GM12891 (cell line): Measurements from ENCODE around the gene ZNF410.
A peak's percentile ranks its signal among the peaks of the same experiment; 100 is the strongest.

Experiments
- DNase-seq: peaks from one replicate; pipeline ENCODE4 v3.0.0; 2011; ENCODE audit warnings: low spot score; ENCODE audit not compliant: insufficient read length
- FAIRE-seq: peaks from 2 replicates; lab custom pipeline; 2011; peaks lifted over from hg19 to GRCh38; lab: Jason Lieb, UNC
- PAX5 ChIP-seq: IDR thresholded peaks from 2 replicates; pipeline ENCODE4 v1.6.1; 2011; ENCODE audit warnings: low read length, moderate library complexity, mild to moderate bottlenecking; ENCODE audit not compliant: insufficient read depth, severe bottlenecking
- POLR2A ChIP-seq: IDR thresholded peaks from 2 replicates; pipeline ENCODE4 v1.6.1; 2011; ENCODE audit warnings: low read depth, low read length, control low read depth
- POLR2AphosphoS5 ChIP-seq: IDR thresholded peaks from 2 replicates; pipeline ENCODE4 v1.6.1; 2011; ENCODE audit warnings: low read depth, low read length, control low read depth
- POU2F2 ChIP-seq: IDR thresholded peaks from 2 replicates; pipeline ENCODE4 v1.6.1; 2011; ENCODE audit warnings: low read depth, mild to moderate bottlenecking, control low read depth, low read length, moderate library complexity
- SPI1 ChIP-seq: IDR thresholded peaks from 2 replicates; pipeline ENCODE4 v1.6.1; 2011; ENCODE audit warnings: low read depth, low read length, control low read depth
- TAF1 ChIP-seq: IDR thresholded peaks from 2 replicates; pipeline ENCODE4 v1.6.1; 2011; ENCODE audit warnings: low read depth, low read length, control low read depth

Gene ZNF410

GRCh38 chr14:73944432-73945158 lies 57.9 kb downstream of the ZNF410 start:
- no peak for DNase-seq
- TF ChIP-seq POU2F2 (no peak), POLR2AphosphoS5 (no peak), PAX5 (no peak), POLR2A (no peak)

GRCh38 chr14:73945159-73945670 lies 58.6 kb downstream of the ZNF410 start:
- no peak for TF ChIP-seq POU2F2
- TF ChIP-seq POLR2A = no peak
- no peak for TF ChIP-seq SPI1
- TF ChIP-seq PAX5 = no peak
- TF ChIP-seq POLR2AphosphoS5 = no peak
- TF ChIP-seq TAF1 = no peak
- no peak for FAIRE-seq
- no peak for DNase-seq

More at GRCh38 chr14:73944432-73945158, 57.9 kb downstream of the ZNF410 start:
- no peak for FAIRE-seq

- peak; percentile 95 for TF ChIP-seq POLR2A
- TF ChIP-seq TAF1 = peak; percentile 68; the same call in 1 of the 2 replicates
- TF ChIP-seq PAX5 = no peak
- TF ChIP-seq POLR2AphosphoS5 = peak; percentile 93
- no peak for TF ChIP-seq SPI1
- TF ChIP-seq POU2F2 = peak; percentile 27; the same call in 1 of the 2 replicates
- peak; percentile 84 for DNase-seq
- FAIRE-seq = peak; percentile 98
Observed at GRCh38 chr14:73949752-73950734, 63.4 kb downstream of the ZNF410 start, which contains the start of the genes COQ6 and FAM161B. Gene COQ6, plus strand, starts transcription at chr14:73950302. Its CDS starts 31 bp downstream, at chr14:73950333. Gene FAM161B, minus strand, starts transcription at chr14:73950094. Its CDS starts 68 bp downstream, at chr14:73950026.

GRCh38 chr14:73953731-73954130 lies 67.1 kb downstream of the ZNF410 start:
- TF ChIP-seq POLR2A (no peak), TAF1 (no peak), POU2F2 (no peak), PAX5 (no peak), SPI1 (no peak), POLR2AphosphoS5 (no peak)
- FAIRE-seq (no peak), DNase-seq (no peak)

GRCh38 chr14:73955674-73956073 lies 69.0 kb downstream of the ZNF410 start:
- FAIRE-seq (no peak), DNase-seq (no peak)
- TF ChIP-seq SPI1 (no peak), POLR2A (no peak), TAF1 (no peak)

- TF ChIP-seq TAF1 (no peak), PAX5 (no peak), POLR2AphosphoS5 (no peak), SPI1 (no peak), POU2F2 (no peak), POLR2A (no peak)
- DNase-seq (no peak), FAIRE-seq (no peak)
Observed at GRCh38 chr14:73958591-73958990, 71.9 kb downstream of the ZNF410 start.

GRCh38 chr14:73961192-73961591 lies 74.5 kb downstream of the ZNF410 start:
- no peak for FAIRE-seq
- no peak for DNase-seq
- TF ChIP-seq SPI1 = no peak
- no peak for TF ChIP-seq POLR2A
- no peak for TF ChIP-seq TAF1
- no peak for TF ChIP-seq PAX5
- TF ChIP-seq POLR2AphosphoS5 = no peak
- TF ChIP-seq POU2F2 = no peak

GRCh38 chr14:73965216-73965615 lies 78.6 kb downstream of the ZNF410 start:
- DNase-seq (no peak), FAIRE-seq (no peak)
- TF ChIP-seq SPI1 (no peak), PAX5 (no peak), POU2F2 (no peak), POLR2A (no peak), POLR2AphosphoS5 (no peak), TAF1 (no peak)

- DNase-seq = no peak
- TF ChIP-seq POU2F2 = no peak
- no peak for TF ChIP-seq TAF1
- no peak for TF ChIP-seq POLR2A
- TF ChIP-seq PAX5 = no peak
- TF ChIP-seq SPI1 = no peak
- TF ChIP-seq POLR2AphosphoS5 = no peak
- FAIRE-seq = no peak
Observed at GRCh38 chr14:73968885-73969284, 82.2 kb downstream of the ZNF410 start.
